DMS114 treated with DMSO at 0.1 percent for 48 hours (cell line): ENCODE data around the gene CLCN1.

Experiments used
- DNase-seq: peaks from one replicate; lab custom pipeline; 2025; ENCODE audit not compliant: unreplicated experiment; lab: John Stamatoyannopoulos, UW

The CLCN1 gene

DNA sequence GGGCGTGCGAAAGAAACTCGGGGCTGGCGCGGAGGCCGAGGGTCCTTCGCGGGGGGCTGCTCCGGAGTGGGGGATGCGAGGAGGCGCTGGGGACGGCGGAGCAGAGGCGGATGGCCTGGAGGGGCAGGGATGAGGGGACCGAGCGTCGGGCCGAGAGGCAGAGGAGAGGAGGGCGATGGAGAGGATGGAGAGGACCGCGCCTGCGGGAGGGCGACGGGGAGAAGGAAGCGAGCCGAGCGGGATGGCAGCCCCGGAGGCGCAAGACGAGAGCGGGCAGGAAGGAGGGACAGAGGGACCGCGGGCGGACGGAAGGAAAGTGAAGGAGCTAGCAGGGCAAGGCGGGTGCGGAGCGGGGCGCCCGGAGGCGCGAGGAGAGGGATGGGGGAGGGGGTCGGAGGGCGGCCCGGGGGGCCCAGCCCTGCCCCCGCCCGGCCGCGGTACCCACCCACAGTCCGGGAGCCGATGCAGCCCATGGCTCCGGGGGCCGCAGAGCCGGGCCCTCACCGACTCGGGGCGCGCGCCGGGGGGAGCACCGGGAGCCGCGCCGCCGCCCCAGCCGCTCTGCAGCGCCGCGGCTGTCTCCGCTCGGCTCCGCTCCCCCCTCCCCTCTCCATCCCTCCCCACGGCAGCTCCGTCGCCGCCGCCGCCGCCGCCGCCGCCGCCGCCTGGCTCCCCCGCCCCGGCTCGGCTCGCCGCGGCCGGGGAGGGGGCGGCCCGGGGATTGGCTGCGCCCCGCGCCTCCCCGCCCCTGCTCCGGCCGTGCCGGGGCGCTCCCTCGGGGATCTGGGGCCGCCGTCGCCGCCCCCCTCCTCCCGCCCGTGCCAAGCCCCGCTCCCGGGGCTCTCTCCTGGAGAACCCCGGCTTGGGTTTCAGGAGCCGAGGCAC, 46.5 kb downstream of the CLCN1 start, which contains the start of gene FAM131B:
Gene FAM131B (minus strand): TSS at position 583 of the 885 bp plus-strand sequence. CDS start 110 bp downstream, at position 473.
- DNase-seq: no peak

DNA sequence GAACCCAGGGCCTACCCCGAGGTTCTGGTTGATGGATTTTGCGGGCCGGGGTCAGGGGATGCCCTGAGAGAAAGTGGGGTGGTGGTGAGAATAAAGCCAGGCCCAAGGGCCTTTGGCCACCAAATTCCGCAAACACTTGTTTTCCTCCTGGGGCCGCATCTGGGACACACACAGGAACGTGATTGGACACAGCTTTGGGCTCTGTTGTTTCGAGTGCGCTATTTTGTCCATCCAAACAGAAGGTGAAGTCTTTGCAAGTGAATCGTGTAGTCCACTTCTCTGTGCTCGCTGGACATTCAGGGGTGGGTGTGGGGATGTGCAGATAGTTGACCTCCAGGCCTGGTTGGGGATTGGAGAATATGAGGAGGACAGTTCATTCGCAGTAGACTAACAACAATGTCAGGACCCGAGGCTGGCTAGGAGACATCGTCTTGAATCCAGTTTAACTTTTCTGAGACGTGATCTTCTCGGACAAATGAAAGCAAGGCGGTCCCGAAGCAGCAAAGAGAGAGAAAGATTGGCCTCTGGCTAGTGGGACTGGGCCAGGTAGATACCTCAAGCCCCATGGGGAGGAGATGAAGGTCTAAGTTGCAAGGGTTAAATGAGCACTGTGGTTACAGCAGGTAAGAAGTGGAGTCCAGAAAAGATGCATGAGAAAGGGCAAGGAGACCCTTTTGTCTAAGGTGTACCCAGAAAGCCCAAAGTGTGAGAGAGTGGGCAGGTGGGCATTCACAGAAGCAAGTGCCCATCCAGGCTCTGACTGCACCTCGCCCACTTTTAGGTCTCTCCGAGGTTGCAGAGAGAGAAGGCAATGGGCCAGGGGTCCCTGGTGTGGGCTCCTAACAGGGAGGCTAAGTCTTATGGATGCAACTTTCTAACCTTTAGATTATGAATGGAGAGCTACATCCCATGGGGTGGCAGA, 47.4 kb downstream of the CLCN1 start:
- DNase-seq: no peak

GRCh38 chr7:143367972-143368371, 52.1 kb downstream of the CLCN1 start:
- no peak for DNase-seq

DNA sequence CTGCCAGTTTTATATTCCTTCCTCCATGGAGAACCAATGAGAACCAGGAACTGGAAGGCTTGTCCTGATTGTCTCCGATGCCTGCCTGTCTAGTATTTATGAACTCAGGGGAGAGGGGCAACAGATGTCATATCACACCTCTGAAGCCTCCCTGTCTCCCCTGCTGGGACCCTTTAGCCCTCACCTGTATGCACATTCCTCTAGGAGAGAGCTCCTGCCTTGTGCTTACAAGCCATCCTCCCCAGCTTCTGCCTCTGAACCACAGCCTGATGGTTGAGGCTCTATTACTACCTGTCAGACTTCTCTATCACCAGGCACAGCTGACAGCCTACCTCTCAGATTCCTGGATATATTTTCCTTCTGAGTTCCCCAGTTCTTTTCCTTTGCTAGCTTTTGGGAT, 52.5 kb downstream of the CLCN1 start:
- no peak for DNase-seq

GRCh38 chr7:143369678-143370651, 54.1 kb downstream of the CLCN1 start:
- DNase-seq: no peak

DNA sequence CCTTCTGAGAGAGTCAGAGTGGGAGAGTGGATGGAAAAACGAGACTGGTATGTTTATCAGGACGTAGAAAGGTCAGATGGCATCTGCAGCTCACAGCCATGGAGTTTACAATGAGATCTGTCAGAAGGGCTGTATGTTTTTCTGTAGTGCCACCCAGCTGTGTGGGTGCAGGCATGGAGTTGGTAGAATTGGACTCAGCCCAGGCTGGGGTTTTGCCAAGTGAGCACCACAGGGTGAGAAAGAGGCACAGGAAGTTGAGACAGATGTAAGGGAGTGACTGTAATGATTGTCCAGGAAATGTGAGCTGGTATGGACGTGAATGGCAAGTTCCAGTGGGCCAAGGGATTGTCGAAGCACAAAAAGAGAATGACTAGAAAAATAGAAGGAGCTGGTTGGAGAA, 56.2 kb downstream of the CLCN1 start:
- DNase-seq: no peak

- DNase-seq: no peak
Observed at GRCh38 chr7:143373255-143373794, 57.4 kb downstream of the CLCN1 start.

- no peak for DNase-seq
Observed at GRCh38 chr7:143374561-143374960, 58.6 kb downstream of the CLCN1 start.

DNA sequence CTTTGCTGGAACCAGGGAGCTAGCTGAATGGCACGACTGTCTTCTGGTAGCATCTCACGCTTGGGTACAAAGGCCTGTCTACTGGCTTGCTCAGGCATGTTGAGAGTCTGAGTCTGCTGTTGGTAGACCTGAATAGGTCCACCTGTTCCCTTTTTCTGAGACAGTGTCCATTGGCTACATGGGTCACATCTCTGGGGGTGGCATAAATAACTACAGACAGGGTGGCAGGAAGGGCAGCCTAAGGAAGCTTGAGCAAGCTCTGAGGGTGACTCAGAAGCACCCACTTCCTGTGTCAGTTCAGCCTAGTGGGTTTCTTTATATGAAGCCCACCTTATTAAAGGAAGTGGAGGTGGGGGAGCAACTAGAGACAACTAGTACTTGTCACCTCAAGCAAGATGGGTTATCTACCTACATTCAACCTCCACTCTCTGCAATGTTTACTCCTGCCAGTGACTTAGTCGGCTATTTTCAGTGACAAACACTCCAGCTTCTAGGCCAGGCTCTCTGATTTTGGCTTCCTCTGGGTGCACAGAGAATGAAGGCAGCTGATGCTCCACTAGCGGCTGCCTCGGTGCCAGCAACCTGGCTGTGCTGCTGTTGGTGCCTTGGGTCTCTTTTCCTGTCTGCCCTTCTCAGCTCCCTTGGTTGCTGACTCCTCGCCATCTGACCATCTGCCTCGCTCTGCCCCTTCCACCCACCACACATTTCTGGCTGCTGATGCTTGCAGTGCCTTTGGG, 59.6 kb downstream of the CLCN1 start:
- DNase-seq: no peak

DNA sequence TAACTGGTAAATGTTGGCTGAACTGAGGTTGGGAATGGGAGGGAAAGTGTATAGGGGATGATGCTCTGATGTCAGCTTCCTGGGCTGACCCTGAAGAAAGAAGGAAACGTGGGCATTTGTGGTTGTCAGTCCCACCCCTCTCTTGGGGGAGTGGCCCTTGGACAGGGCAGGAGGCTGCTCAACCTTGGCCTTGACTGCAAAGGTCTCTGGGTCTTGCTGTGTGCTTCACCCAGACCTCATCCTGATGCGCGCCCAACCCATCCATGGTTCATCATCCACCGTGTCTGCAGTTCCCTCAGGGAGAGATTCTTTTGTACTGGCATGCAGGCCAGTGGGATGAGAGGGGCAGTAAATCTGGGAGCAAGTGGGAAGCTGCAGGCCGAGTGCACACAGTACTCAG, 60.5 kb downstream of the CLCN1 start:
- DNase-seq: no peak

DNA sequence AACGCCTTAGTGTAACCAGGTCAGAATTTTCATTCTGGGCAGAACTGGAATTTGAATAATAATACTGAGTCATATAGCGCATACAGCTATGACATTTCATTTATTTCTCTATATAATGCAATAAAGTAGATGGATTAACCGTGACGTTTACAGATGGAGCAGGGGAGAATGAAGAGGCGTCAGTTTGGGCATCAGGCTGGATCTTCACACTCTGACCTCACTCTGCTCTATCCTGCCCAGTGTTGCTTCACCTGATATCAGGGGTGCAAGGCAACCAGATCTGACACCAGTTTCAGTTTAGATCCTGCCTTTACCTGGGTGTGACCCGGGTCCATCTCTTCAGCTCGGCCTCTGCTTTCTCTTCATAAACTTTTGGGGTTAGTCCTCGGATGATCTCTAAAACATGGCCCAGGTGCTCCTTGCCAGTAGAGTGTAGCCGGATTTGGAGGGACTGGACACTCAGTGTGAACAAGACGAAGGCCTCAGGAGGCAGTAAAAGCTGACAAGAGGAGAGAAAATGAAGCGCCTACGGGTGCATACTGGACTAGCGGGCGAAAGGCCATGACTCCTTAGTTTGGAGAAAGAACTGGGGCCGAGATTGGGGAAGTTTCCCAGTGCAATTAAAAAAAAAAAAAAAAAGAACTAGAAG, 63.8 kb downstream of the CLCN1 start:
- peak; percentile 67 for DNase-seq

- DNase-seq: peak; percentile 67
Observed at GRCh38 chr7:143380260-143380645, 64.3 kb downstream of the CLCN1 start.

GRCh38 chr7:143380646-143381426, 64.9 kb downstream of the CLCN1 start, which contains the start of gene ZYX:
Gene ZYX (plus strand): TSS chr7:143381345. CDS start chr7:143381572, 227 bp downstream.
- DNase-seq: peak; percentile 78

GRCh38 chr7:143381427-143382125, 65.7 kb downstream of the CLCN1 start:
- DNase-seq: no peak

- no peak for DNase-seq
Observed at GRCh38 chr7:143382126-143382790, 66.3 kb downstream of the CLCN1 start.

GRCh38 chr7:143382791-143383641, 67.1 kb downstream of the CLCN1 start:
- DNase-seq: no peak
